ENCODE data around the gene CFAP99. TPM values are rescaled to one million over a fixed set of nuclear protein-coding genes. Genes with fewer than 3 reads are reported as not detected.

The CFAP99 gene
- total and polyA plus RNA-seq, 8 donors, result 0.05 to 1.4 (median 0.62) TPM; not detected in 3

GRCh38 chr4:2388429-2389182 lies 30.1 kb upstream of the CFAP99 start:
- Histone ChIP-seq H3K4me3 (no peak overlapping the region), H3K36me3 (no peaks in the 10 kb centered on the region), H3K9me3 (no peaks in the 10 kb centered on the region), H3K27ac (no peak overlapping the region), H3K4me1 (peaks cover 0 to 12% (median 7%) of the 10 kb centered on the region in 4 donors), H3K27me3 (peaks cover 0 to 17% (median 0%) of the 10 kb centered on the region in 3 donors)
- intact Hi-C loops (cut with DNase I; ENCODE audit: low total_unique reads), result no loop called here
- no peak for TF ChIP-seq POLR2A (IDR thresholded peaks at IDR 0.05)
- TF ChIP-seq CTCF (IDR thresholded peaks at IDR 0.05), result no peak
- 52 to 61% (median 54%) methylated on average over 9 of the region's 9 CpGs for WGBS, 5 donors
- peak in 1 of 2 donors; percentile 51 for DNase-seq

- intact Hi-C loops (cut with DNase I; ENCODE audit: low total_unique reads), result no loop called here
- H3K27me3 ChIP-seq, result peaks cover 0 to 17% (median 0%) of the 10 kb centered on the region in 3 donors
- H3K36me3 ChIP-seq, result no peaks in the 10 kb centered on the region
- no peak overlapping the region for H3K27ac ChIP-seq
- no peak for DNase-seq
- 71 to 90% (median 82%) methylated on average over 7 to 9 of the region's 9 CpGs for WGBS, 5 donors
- no peaks in the 10 kb centered on the region for H3K9me3 ChIP-seq
- no peak overlapping the region for H3K4me3 ChIP-seq
- no peak for TF ChIP-seq CTCF (IDR thresholded peaks at IDR 0.05)
- TF ChIP-seq POLR2AphosphoS5 (IDR thresholded peaks at IDR 0.05), result no peak
- TF ChIP-seq POLR2A (IDR thresholded peaks at IDR 0.05), result no peak
- TF ChIP-seq EP300 (IDR thresholded peaks at IDR 0.05), result no peak
- H3K4me1 ChIP-seq, result peaks cover 0 to 19% (median 13%) of the 10 kb centered on the region in 4 donors
These were observed 29.1 kb upstream of the CFAP99 start for GRCh38 chr4:2389691-2390090.

GRCh38 chr4:2390146-2390545 lies 28.6 kb upstream of the CFAP99 start:
- 68 to 76% (median 74%) methylated on average over 9 of the region's 9 CpGs for WGBS, 5 donors
- no peak for TF ChIP-seq POLR2AphosphoS5 (IDR thresholded peaks at IDR 0.05)
- TF ChIP-seq POLR2A (IDR thresholded peaks at IDR 0.05), result no peak
- no peak for TF ChIP-seq EP300 (IDR thresholded peaks at IDR 0.05)
- no peak for TF ChIP-seq CTCF (IDR thresholded peaks at IDR 0.05)

GRCh38 chr4:2390784-2391421 lies 27.9 kb upstream of the CFAP99 start:
- no peak overlapping the region for H3K27ac ChIP-seq
- intact Hi-C loops (cut with DNase I; ENCODE audit: low total_unique reads), result no loop called here
- H3K4me1 ChIP-seq, result peaks cover 0 to 23% (median 19%) of the 10 kb centered on the region in 4 donors
- H3K4me3 ChIP-seq, result no peak overlapping the region
- DNase-seq, result no peak
- H3K36me3 ChIP-seq, result no peaks in the 10 kb centered on the region
- H3K9me3 ChIP-seq, result no peaks in the 10 kb centered on the region
- H3K27me3 ChIP-seq, result peaks cover 0 to 17% (median 0%) of the 10 kb centered on the region in 3 donors
- 57 to 71% (median 67%) methylated on average over 20 of the region's 20 CpGs for WGBS, 5 donors
- TF ChIP-seq EP300 (IDR thresholded peaks at IDR 0.05) (no peak), CTCF (IDR thresholded peaks at IDR 0.05) (no peak), POLR2A (IDR thresholded peaks at IDR 0.05) (no peak), POLR2AphosphoS5 (IDR thresholded peaks at IDR 0.05) (no peak)

More at GRCh38 chr4:2390146-2390545, 28.6 kb upstream of the CFAP99 start:
- Histone ChIP-seq H3K27me3 (peaks cover 0 to 17% (median 0%) of the 10 kb centered on the region in 3 donors), H3K4me1 (peaks cover 0 to 19% (median 14%) of the 10 kb centered on the region in 4 donors), H3K27ac (no peak overlapping the region), H3K9me3 (no peaks in the 10 kb centered on the region), H3K36me3 (no peaks in the 10 kb centered on the region), H3K4me3 (no peak overlapping the region)
- no peak for DNase-seq
- intact Hi-C loops (cut with DNase I; ENCODE audit: low total_unique reads), result no loop called here

Measured in stomach (tissue), 9 donors.